Nephron (organoid): Measurements from ENCODE around the gene AAK1.
A peak's percentile ranks its signal among the peaks of the same experiment; 100 is the strongest.

Source experiments
- H3K27ac Mint-ChIP-seq, 3 experiments: 2 replicates each; pipeline ENCODE4 v1.8.0; 2020; ENCODE audit warnings: mixed read lengths in 3 of 3, mild to moderate bottlenecking in 2 of 3, moderate library complexity in 1 of 3
- H3K27me3 Mint-ChIP-seq: 2 replicates; pipeline ENCODE4 v1.8.0; 2021; ENCODE audit warnings: low read depth, mild to moderate bottlenecking, moderate library complexity, mixed read lengths
- H3K36me3 Mint-ChIP-seq: 2 replicates; pipeline ENCODE4 v1.8.0; 2020; ENCODE audit warnings: low read depth, mixed read lengths
- H3K4me1 Mint-ChIP-seq: 2 replicates; pipeline ENCODE4 v1.8.0; 2020; ENCODE audit warnings: mixed read lengths
- H3K4me3 Mint-ChIP-seq, 3 experiments: 2 replicates each; pipeline ENCODE4 v1.8.0; 2020; ENCODE audit warnings: mild to moderate bottlenecking in 3 of 3, mixed read lengths in 3 of 3, moderate library complexity in 2 of 3
- H3K9me3 Mint-ChIP-seq: 2 replicates; pipeline ENCODE4 v1.8.0; 2020; ENCODE audit warnings: mixed read lengths
- TF ChIP-seq, protein P1 (sequence below), 3 experiments: fragments of 200-600 bp; sonication (generic); IDR thresholded peaks; one replicate each; pipeline ENCODE4 v1.5.0; 2021; ENCODE audit warnings: antibody characterized with exemption in 3 of 3; ENCODE audit not compliant: unreplicated experiment in 3 of 3

AAK1 gene

DNA sequence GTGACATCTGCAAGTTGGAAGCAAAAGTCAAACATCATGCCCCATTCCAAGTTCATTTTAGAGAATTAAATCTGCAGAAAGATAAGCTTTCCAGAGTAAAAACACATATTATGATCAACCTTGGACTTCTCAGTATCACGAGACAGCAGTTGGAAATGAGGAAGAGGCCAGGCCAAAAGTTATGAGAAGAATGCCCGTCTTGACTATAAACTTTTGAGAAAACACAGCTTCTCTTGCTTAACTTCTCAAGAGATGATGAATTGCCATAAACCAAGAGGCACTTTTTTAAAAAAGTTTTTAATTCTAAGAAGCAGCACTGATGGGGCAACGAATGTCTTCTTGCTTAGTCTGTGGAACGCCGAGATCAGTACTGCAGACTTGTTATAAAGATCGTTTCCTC is 153.7 kb downstream of the AAK1 start:
- no peak overlapping the region for H3K27ac Mint-ChIP-seq
- no peaks in the 10 kb centered on the region for H3K27me3 Mint-ChIP-seq
- no peak overlapping the region for H3K4me3 Mint-ChIP-seq
- peaks cover 42% of the 10 kb centered on the region for H3K36me3 Mint-ChIP-seq
- no peaks in the 10 kb centered on the region for H3K9me3 Mint-ChIP-seq
- H3K4me1 Mint-ChIP-seq = no peaks in the 10 kb centered on the region
- TF ChIP-seq, protein P1, sequence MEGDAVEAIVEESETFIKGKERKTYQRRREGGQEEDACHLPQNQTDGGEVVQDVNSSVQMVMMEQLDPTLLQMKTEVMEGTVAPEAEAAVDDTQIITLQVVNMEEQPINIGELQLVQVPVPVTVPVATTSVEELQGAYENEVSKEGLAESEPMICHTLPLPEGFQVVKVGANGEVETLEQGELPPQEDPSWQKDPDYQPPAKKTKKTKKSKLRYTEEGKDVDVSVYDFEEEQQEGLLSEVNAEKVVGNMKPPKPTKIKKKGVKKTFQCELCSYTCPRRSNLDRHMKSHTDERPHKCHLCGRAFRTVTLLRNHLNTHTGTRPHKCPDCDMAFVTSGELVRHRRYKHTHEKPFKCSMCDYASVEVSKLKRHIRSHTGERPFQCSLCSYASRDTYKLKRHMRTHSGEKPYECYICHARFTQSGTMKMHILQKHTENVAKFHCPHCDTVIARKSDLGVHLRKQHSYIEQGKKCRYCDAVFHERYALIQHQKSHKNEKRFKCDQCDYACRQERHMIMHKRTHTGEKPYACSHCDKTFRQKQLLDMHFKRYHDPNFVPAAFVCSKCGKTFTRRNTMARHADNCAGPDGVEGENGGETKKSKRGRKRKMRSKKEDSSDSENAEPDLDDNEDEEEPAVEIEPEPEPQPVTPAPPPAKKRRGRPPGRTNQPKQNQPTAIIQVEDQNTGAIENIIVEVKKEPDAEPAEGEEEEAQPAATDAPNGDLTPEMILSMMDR (IDR thresholded peaks at IDR 0.05; ENCODE audit: unreplicated experiment in 3 of 3) = no peak

DNA sequence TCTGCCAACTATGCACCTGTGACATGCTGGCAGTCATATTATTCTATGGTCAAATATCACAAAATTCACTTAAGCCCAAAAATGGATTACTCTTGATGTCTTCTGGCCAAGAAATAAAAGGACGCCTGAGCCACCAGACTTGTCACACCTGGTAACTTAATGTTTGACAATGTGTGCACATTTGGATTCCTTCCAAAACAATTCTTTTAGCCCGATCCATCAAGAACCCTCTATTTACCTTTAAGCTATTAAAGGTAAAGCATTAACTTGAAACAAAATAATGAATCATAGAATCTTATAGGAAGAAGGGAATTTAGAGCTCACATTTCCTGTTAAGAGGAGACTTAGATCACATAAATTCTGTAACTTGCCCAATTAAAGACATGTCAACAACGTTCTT is 159.8 kb downstream of the AAK1 start:
- TF ChIP-seq, protein P1 (IDR thresholded peaks at IDR 0.05; ENCODE audit: unreplicated experiment in 3 of 3) = no peak
- no peaks in the 10 kb centered on the region for H3K9me3 Mint-ChIP-seq
- H3K36me3 Mint-ChIP-seq = peaks cover 28% of the 10 kb centered on the region
- H3K4me3 Mint-ChIP-seq = no peak overlapping the region
- H3K27me3 Mint-ChIP-seq = no peaks in the 10 kb centered on the region
- H3K27ac Mint-ChIP-seq = peak overlapping the region in 1 of 3 experiments; percentile 17
- H3K4me1 Mint-ChIP-seq = peaks cover 5% of the 10 kb centered on the region

DNA sequence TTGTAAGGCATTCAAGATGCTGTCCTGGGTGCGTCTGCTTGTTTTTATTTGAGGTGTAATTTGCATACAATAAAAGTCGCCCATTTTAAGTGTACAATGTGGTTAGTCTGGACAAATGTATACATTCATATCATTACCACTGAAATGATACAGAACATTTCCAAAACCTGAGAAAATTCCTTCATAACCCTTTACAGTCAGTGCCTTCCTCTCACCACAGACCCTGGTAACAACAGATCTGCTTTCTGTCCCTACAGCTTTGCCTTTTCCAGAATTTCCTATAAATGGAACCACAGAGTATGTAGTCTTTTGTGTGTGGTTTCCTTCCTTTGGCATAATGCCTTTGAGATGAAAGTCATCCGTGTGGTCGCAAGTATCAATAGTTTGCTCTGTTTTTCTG is 160.5 kb downstream of the AAK1 start:
- Mint-ChIP-seq H3K4me1 (peaks cover 5% of the 10 kb centered on the region), H3K9me3 (no peaks in the 10 kb centered on the region), H3K36me3 (peaks cover 24% of the 10 kb centered on the region), H3K4me3 (no peak overlapping the region), H3K27me3 (no peaks in the 10 kb centered on the region), H3K27ac (peak overlapping the region in 1 of 3 experiments; percentile 11)
- TF ChIP-seq, protein P1 (IDR thresholded peaks at IDR 0.05; ENCODE audit: unreplicated experiment in 3 of 3) = no peak

DNA sequence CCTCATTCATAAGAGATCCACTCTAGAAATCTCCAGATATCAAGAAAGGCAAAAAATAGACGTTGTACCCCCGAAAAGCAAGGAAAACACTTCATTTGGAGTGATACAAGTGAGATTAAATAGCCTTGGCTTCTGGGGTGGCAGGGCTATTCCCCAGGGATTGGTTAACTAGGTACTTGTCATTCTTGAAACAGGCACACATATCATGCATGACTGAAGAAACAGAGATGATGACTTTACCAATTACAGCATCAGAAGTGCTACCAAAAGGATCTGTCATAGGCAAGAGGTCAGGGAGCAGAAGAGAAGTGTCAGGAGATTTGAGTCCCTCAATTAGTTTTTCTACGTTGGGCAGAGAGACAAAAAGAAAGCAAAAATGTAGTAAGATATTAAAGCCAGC is 161.1 kb downstream of the AAK1 start:
- Mint-ChIP-seq H3K4me3 (no peak overlapping the region), H3K36me3 (peaks cover 27% of the 10 kb centered on the region), H3K9me3 (no peaks in the 10 kb centered on the region), H3K27me3 (no peaks in the 10 kb centered on the region), H3K4me1 (peaks cover 5% of the 10 kb centered on the region), H3K27ac (no peak overlapping the region)
- TF ChIP-seq, protein P1 (IDR thresholded peaks at IDR 0.05; ENCODE audit: unreplicated experiment in 3 of 3) = no peak

DNA sequence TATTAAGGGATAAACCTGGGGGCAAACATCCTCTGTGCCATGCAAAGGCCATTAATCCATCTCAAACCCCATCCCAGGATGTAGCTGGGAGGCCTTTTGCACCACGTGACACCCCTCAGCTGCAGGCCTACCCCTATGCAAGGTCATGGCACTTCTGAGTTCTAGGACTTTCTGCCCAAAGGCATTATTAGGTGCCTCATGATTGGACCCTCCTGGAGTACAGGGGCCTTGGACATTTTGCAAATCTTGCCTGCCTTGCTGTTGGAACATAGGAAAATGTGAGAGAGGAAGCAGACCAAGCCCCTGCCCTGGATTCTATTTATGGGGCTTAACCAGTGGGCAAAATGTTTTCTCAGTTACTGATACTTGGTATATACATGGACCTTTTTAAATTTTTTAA is 162.1 kb downstream of the AAK1 start:
- TF ChIP-seq, protein P1 (IDR thresholded peaks at IDR 0.05; ENCODE audit: unreplicated experiment in 3 of 3) = no peak
- Mint-ChIP-seq H3K27ac (peak overlapping the region in 1 of 3 experiments; percentile 57), H3K9me3 (no peaks in the 10 kb centered on the region), H3K4me3 (no peak overlapping the region), H3K36me3 (peaks cover 25% of the 10 kb centered on the region), H3K27me3 (no peaks in the 10 kb centered on the region), H3K4me1 (peaks cover 5% of the 10 kb centered on the region)

DNA sequence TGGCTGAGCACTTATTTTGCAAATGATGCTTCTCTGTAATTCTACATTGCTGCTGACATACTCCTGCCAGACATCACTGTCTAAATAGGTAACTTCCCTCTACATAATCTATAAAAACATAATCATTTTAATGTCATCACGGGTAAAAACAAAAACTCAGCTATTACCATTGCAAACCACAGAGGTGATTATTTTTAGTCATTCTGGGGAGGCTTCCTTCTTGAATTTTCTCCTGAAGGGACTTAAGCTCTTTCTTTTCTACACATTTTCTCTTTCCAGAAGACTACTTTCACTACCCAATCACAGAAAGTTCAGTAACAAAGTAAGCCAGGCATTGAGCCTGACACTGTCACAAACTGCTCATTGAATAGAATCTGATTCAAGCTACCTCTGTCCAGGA is 165.9 kb downstream of the AAK1 start:
- Mint-ChIP-seq H3K4me1 (peaks cover 8% of the 10 kb centered on the region), H3K27ac (no peak overlapping the region), H3K36me3 (peaks cover 36% of the 10 kb centered on the region)

More for the DNA sequence above, 165.9 kb downstream of the AAK1 start:
- H3K4me3 Mint-ChIP-seq = no peak overlapping the region
- no peaks in the 10 kb centered on the region for H3K27me3 Mint-ChIP-seq
- TF ChIP-seq, protein P1 (IDR thresholded peaks at IDR 0.05; ENCODE audit: unreplicated experiment in 3 of 3) = no peak
- H3K9me3 Mint-ChIP-seq = no peaks in the 10 kb centered on the region
